GM23248 (cell line): ENCODE results near the gene NCR1.

ENCODE experiments used
- EZH2 ChIP-seq: fragments of 200-600 bp; sonication (generic); IDR thresholded peaks from 2 replicates; pipeline ENCODE4 v1.6.1; 2018; ENCODE audit warnings: antibody characterized with exemption, mild to moderate bottlenecking; ENCODE audit not compliant: insufficient read depth, poor library complexity, severe bottlenecking
- EZH2phosphoT487 ChIP-seq: fragments of 200-600 bp; sonication (generic); IDR thresholded peaks from 2 replicates; pipeline ENCODE4 v1.6.1; 2018; ENCODE audit warnings: antibody characterized with exemption, moderate library complexity, mild to moderate bottlenecking, low read depth; ENCODE audit not compliant: insufficient read depth

DNA sequence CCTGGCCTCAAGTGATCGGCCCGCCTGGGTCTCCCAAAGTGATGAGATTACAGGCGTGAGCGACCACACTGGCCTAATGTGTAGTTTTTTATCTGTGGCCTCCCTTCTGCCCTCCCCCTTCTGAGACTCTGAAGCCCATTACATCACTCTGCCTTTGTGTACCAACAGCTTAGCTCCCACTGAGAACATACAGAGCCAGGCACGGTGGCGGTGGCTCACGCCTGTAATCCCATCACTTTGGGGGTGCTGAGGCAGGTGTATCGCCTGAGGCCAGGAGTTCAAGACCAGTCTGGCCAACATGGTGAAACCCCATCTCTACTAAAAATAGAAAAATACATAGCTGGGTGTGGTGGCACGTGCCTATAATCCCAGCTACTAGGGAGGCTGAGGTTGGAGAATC is 12.6 kb downstream of the NCR1 start:
- TF ChIP-seq EZH2 (no peak), EZH2phosphoT487 (no peak)
